AML-193 (cell line): ENCODE data around the gene BAK1.
"Not testable (repeated sequence)": the region's sequence is repeated elsewhere in the genome, so short reads cannot be mapped to it uniquely, and the experiment has no call there.

Experiments used
- DNase-seq, 2 experiments: peaks; one replicate each; lab custom pipeline; 2025; lab: John Stamatoyannopoulos, UW

The BAK1 gene

GRCh38 chr6:33551538-33551937 lies 28.5 kb downstream of the BAK1 start:
- DNase-seq = no peak

GRCh38 chr6:33549896-33550295 lies 30.2 kb downstream of the BAK1 start:
- DNase-seq = no peak

- no peak for DNase-seq
These were observed 30.9 kb downstream of the BAK1 start for GRCh38 chr6:33549196-33549595.

GRCh38 chr6:33547499-33547898 lies 32.6 kb downstream of the BAK1 start:
- no peak for DNase-seq

GRCh38 chr6:33546766-33547165 lies 33.3 kb downstream of the BAK1 start:
- no peak for DNase-seq

GRCh38 chr6:33545292-33545691 lies 34.8 kb downstream of the BAK1 start:
- DNase-seq = not testable (repeated sequence)

GRCh38 chr6:33543116-33543515 lies 37.0 kb downstream of the BAK1 start:
- DNase-seq = no peak

GRCh38 chr6:33540768-33541167 lies 39.3 kb downstream of the BAK1 start:
- DNase-seq = no peak

- no peak for DNase-seq
These were observed 45.4 kb downstream of the BAK1 start for GRCh38 chr6:33534702-33535101.

GRCh38 chr6:33533163-33533869 lies 46.8 kb downstream of the BAK1 start:
- not testable (repeated sequence) for DNase-seq

GRCh38 chr6:33532431-33532830 lies 47.6 kb downstream of the BAK1 start:
- not testable (repeated sequence) for DNase-seq

GRCh38 chr6:33530617-33531016 lies 49.5 kb downstream of the BAK1 start:
- not testable (repeated sequence) for DNase-seq
